Stimulated activated CD4-positive, alpha-beta T cell treated with anti-CD3 and anti-CD28 coated beads, TNF-alpha, amount 100 ng/mL, for 48 hours (primary cell): ENCODE measurements around the gene APBB1IP.

Experiments used
- DNase-seq, 3 donors: peaks; one replicate each; pipeline ENCODE4 v3.0.0-alpha.2; 2020; ENCODE audit warnings: low read depth in 3 of 3

Gene APBB1IP

DNA sequence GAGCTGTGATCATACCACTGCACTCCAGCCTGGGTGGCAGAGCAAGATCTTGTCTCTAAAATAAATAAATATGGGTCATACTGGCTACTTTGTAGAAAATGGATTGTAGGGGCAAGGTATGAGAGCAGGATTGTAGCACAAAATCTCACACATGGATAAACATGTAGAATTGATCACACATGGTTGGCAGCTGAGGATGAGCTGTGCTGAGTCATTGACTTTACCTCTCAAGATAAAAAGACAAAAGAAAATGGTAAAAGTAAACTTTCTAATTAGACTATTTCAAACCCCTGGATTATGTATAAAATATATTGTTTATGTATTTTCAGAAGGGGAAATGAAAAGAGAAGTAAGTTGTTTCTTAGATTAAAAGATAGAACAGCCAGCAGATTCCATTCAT is 69.3 kb downstream of the APBB1IP start:
- DNase-seq = no peak

DNA sequence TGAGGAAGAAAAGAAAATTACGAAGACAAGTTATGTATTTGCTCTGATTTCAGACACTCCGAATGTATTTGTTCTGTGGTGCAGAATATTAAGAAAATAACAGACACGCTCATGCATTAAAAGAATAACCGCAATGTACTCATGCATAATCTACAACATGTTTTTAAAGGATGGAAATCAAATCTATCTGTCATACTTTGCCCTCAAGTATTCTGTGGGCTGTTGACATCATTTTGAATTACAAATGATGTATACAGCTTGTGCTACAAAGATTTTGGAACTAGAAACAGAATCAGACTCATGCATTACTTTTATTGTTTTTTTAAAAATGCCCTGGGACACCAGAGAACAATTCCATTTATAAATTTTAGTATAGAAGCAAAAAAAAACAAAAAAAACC is 69.9 kb downstream of the APBB1IP start:
- no peak for DNase-seq

DNA sequence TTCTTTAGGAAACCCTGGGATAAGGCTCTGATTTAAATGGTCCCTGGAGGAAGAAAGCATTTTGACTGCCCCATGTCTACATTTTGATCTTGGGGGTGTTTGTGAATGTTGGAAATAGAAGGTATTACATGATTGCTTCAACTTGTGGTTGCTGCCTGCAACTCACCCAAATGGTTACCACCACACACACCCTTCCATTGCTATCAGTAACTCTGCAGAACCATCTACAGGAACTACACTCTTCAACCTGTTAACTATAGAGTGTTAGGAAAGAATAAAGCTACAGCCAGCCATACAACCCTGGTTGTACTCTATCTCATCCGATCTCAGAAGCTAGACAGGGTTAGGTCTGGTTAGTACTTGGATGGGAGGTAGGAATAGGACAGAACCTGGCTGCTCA is 71.2 kb downstream of the APBB1IP start:
- DNase-seq = no peak

DNA sequence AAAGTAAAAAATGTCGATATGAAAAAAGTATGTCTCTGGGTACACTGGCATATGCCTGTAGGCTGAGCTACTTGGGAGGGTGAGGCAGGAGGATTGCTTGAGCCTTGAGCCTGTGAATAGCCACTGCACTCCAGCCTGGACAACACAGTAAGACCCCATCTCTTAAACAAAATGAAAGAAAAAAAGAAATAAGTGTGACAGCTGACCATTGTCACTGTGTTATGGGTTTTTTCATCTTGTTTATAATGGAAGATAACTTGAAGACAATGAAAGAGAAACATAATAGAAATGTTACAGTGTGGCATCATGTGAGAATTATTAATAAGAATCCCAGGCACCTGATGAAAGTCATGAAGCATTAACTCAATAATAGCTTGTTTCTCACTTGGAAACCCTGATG is 75.0 kb downstream of the APBB1IP start:
- DNase-seq = no peak

DNA sequence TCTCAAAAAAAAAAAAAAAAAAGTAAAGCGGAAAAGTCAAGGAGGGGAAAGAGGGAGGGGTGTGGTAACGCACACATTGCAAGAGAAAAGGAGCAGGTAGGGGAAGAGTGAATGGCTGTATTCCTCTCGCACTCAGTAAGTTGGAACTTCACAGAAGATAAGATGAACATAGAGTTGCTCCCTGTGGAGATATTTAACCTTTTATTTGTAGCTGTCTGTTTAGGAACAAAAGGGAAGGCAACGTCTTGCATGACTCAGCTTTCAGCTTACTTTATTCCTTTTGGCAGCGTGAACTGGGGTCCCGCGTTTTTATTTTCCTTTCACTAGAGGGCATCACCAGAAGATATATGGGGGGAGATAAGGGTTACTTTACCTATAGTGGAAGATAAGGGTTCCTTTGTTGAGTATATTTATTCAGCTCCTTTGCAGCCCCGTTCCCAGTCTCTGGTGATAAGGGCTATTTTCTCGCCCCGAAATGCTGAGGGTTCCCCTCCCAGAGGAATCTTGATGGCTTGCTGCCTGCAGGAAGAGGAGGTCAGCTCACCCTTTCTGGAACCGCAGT is 78.5 kb downstream of the APBB1IP start:
- DNase-seq = no peak

DNA sequence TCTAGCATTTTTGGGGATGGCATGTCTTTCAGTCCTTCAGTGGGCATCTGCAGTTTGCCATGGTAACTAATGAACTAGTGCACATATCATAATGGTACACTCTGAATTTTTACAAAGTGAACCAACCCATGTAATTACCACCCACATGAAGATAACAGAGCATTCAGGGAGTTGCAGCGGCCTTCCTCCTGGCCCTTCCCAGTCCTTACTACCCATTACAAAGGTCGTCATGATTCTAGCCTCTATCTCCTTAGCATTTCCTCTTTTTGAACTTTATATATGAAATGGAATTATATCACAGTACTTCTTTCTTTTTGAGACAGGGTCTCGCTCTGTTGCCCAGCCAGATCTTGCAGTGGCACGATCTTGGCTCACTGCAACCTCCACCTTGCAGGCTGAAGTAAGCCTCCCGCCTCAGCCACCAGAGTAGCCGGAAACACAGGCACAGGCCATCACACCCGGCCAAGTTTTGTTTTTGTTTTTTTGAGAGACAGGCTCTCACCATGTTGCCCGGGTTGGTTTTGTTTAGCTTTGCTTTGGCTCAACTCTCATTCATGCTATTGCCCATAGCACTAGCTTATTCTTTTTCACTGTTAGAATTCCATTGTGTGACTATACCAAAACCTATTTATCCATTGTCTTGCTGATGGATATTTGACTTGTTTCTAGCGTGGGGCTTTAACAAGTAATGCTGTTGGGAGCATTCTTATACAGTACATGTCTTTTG is 79.2 kb downstream of the APBB1IP start:
- no peak for DNase-seq

DNA sequence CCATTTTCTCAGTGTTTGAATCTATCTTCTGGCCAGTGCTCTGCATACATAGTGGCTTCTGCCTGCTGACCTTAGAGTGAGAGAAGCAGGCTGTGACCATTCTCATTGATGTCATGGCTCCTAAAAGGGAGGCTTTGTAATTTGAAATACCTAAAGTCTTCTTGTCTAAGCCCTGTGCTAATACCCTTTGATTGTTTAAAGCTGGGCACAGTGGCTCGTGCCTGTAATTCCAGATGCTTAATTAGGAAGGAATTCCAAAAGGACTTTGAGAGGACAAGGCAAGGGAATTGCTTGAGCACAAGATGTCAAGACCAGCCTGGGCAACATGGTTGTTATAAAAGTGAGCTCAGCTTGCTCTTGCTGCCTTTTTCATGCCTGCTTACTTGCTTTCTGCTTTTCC is 81.7 kb downstream of the APBB1IP start:
- DNase-seq = no peak

DNA sequence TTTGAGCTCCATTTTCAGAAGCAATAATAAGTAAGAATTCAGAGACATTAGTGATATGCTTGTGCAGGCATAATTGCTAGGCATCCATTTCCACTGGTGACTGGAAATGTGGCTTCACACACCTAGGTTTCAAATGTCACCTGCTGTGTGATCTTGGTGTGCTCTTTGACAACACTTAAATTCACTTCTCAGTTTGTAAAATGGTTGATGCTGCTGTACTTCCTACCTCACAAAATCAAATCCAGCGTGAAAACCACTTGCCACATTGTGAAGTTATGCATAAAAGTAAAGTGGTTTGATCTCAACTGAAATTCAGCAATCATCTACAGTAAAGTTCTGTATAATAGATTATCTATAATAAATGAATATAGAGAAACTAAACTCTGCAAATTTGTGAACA is 82.4 kb downstream of the APBB1IP start:
- DNase-seq = no peak

DNA sequence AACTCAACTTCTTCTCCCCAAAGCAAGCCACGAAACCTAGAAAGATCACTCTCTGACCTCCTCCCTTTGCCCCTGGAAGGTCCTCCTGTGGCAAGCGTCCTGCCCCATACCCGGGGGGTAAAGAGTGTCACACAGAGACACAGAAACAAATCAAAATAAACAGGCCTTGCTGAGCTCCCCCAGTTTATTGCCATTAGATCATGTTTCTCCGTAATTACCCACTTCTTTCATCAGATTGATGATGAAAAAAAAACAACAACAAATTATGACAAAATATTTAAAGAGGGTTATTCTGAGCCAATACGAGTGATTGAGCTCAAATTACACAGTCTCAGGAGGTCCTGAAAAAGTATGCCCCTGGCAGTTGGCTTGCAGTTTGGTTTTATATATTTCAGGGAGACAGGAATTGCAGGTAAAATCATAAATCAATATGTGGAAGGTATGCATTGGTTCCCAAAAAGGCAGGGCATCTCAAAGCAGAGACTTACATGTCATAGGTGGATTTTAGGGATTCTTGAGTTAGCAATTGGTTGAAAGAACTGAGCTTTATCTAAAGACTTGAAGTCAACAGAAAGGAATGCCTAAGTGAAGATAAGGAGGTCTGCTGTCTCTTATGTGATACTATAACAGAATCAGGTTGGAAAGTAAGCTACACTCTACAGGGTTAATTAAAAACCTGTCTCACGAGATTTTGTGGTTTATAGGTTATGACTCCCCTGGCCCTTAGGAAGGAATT is 86.2 kb downstream of the APBB1IP start:
- no peak for DNase-seq

DNA sequence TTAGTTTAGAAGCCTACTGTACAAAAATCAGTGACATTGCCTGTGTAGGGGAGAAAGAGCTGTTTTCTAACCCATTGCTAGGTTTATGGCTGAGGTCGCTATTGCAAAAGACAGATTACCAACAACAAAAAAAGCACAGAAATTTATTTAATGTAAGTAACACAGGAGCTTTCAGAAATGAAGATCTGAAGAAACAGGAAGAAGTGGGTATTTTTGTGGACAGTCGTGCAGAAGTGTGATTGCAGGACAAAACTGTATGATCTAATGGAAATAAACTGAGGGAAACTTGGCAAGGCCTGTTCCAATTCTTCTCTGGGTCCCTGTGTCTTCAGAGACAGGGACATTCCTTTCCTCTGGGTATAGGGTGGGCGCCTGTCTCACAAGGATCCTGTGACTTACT is 87.4 kb downstream of the APBB1IP start:
- no peak for DNase-seq

DNA sequence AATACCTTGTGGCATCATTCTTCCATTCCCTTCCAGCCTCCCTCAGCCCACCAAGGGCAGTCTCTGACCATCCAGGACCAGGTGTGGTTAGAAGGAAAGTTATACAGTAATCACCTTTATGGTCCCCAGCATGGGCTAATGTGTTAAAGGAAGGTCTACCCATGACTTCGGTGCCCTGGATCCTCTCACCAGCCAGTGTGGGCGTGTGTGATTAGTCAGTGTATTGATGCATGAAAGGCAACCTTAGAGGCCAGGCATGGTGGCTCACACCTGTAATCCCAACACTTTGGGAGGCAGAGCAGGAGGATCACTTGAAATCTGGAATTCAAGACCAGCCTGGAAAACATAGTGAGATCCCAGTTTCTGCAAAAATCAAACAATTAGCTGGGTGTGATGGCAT is 88.9 kb downstream of the APBB1IP start:
- peak in 1 of 3 donors; percentile 9 for DNase-seq

DNA sequence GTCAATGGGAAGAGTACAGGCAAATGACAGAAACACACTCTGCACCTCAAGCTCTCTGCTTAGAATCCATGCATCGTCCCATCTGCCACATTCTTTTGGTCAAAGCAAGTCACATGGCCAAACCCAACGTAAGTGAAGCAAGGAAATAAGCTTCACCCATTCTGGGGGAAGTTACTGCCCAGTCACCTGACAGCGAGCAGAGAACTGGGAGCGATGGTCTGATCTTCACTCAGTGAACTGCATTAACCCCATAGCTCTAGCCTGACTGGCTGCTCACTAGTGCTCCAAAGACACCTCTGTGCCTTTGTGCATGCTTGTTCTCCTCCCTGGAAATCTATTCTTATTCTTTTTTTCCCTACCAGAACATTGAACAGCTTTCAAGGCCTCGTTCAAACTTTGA is 89.9 kb downstream of the APBB1IP start:
- no peak for DNase-seq

DNA sequence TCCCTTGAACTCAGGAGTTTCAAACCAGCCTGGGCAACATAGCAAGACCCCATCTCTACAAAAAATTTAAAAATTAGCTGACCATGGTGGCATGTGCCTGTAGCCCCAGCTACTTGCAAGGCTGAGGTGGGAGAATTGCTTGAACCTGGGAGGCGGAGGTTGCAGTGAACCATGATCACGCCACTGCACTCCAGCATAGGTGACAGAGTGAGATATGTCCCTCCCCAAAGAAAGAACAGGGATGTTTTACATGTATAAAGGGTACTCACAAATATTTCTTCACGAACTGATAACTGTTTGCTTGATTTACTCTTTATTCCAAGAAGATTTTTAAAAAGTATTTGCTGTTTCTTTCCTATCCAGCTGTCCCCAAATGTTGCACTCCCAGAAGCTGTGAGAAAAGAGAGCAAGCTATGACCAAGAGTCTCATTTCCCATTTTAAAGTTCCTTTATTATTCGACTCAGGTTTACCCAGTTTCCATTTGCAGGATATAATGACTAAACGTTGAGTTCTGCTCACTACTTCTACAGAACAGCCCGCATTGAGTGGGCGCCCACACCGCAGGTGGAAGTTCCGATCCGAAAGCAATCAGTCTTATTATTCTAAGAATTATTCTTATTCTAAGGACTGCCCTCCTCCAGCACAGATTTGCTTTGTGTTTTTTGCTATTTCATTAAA is 90.7 kb downstream of the APBB1IP start:
- no peak for DNase-seq

DNA sequence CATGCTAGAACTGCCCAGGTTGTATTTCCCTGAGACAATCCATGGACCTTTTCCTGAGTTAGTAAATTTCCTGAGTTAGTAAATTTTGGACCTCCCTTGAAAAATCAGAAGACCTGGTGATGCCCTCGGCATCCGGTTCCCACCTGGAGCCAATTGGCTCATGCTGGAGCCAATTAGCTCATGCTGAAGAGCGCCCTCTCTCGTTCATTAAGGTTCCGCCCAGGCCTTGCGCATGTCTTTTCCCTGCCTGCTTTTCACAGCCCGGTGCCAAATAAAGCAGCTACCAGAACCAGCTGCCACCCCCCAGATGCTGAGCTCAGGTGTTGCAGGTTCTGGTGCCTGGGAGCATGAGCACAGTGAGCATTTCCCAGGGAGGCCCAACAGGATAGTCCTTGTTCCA is 96.2 kb downstream of the APBB1IP start:
- no peak for DNase-seq

DNA sequence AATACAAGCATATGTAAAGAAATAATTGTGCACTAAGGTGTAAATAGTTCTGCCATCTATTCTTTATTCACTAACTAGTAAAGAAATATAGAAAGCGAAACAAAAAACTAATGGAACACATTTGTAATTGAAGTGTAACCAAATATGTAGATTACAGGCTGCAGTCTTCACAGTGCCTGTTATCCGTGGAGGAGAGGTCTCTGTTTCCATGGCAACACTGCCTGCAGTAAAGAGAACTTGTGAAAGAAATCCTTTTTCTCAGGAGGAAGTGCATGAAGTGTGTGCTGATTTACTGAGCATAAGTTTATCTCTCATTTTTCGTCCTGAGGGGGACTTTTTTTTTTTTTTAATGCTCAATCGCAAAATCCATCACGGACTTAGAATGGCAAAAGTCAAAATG is 102.5 kb downstream of the APBB1IP start:
- DNase-seq = no peak

DNA sequence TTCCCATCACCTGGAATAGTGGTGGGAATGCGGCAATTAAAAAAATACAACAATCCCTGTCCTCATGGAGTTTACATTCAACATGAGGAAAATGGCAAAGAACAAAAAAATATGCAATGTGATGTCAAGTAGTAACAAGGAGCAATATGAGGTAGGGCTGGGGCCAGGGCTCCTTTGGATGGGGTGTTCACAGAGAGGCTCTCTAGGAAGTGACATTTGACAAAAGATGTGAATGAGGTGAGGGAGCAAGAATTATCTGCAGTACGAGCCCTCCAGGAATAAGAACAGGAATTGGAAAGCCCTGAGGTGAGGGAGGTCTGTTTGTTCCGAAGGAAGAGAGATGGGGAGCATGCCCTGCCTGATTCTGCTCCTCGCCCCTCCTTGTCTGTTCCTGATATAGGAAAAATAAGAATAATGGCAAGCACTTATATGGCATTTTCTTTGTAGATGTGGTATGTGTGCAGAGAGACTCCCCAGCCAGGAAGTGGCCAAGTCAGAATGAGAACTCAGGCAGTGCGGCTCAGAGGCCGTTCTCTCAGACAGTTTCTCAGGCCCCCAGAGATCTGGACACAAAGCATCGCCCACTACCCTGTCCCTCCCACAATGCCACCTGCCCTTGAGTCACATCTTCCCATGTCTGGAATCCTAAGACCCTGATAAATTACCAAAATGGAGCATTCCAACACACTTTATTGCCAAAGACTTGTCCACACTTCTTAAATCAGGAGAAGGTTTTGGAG is 105.6 kb downstream of the APBB1IP start:
- DNase-seq = no peak

DNA sequence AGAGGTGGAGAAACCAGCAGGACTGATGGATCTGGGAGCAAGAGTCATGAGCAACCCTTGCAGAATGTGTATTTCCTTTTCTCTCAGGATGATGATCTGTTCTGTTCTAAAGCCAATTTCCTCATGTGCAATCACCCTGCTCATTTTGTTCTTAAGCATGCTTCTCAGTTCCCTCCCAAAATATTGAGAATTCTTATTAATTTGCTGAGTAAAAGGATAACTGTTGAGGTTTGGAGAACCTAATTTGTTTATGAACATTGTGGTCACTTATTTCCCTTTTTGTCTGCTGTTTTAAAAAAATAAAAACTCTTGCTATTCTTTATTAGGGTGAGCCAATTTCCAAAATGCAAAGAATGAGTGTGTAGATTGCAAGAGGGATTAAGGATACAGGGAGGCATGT is 106.8 kb downstream of the APBB1IP start:
- no peak for DNase-seq

DNA sequence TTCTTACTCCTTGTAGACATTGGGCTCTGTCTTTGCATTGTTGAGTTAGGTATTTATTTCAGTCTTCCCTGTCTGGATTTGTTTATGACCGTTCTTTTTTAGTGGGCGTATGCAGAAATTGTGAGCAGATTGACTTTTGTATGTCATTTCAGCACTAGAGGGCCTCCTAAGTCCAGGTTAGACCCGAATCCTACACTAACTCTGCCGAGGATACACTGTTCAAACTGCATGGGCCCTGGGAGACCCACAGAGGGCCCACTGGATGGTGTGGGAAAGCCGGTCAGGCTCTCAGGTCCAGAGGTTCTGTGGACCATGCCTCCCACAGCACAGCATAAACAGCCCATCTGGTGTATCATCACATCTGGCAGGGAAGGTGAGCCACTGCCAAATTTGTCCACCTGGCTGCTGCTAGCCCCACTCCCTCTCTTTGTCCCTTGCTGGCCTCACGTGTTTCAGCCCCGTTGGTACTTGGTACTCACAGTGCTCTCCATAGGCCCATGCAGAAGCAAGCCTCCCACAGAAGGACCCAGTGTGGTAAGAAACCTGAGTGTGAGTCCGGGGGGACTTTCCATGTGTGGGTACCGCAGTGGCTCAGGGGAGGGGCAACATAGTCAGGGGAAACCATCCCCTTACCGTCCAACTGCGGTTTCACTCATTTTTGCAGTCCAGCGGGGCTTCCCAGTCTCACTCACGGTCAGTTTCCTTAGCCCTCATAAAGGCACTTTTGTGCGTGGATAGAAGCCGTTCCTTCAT is 112.8 kb downstream of the APBB1IP start:
- no peak for DNase-seq

DNA sequence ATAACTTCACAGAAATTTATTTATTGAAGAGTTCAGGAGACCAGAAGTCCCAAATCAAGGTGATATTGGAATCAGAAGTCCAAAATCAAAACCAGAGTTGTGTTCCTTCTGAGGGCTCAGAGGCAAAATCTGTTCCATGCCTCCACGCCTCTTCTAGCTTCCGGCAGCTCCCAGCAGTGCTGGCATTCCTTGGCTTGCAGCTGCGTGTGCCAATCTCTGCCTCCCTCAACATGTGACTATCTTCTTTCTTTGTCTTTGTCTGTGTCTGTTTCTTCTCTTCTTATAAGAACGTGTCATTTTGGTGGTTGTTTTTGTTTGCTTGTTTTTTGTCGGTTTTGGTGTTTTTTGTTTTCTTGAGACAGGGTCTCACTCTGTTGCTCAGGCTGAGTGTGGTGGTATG is 116.1 kb downstream of the APBB1IP start:
- DNase-seq = no peak

DNA sequence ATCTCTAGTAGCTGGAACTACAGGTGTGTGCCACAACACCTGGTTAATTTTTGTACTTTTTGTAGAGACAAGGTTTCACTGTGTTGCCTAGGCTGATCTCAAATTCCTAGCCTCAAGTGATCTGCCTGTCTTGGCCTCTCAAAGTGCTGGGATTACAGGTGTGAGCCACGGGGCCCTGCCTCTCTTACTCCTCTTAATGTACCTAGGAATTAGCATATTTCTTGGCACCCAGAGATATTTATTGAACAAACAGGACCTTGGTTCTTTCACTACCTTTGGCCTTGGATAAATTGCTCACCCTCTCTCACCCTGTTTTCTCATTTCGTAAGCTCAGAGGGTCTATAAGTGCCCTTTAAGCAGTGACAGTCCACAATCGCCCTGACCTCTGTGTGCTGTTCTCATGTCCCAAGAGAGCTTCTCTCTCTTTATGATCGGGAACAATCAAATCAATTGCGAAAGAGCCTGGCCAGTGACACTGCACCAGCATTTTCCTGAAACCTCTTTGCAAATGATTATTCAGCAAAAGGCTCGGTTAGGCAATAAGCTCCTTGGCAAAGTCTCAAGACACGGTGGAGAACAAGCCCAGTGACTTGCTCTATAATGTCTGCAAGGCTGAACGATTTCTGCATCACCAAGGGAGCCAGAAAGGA is 117.7 kb downstream of the APBB1IP start:
- no peak for DNase-seq
